ENCODE results near the gene COL23A1.

DNA sequence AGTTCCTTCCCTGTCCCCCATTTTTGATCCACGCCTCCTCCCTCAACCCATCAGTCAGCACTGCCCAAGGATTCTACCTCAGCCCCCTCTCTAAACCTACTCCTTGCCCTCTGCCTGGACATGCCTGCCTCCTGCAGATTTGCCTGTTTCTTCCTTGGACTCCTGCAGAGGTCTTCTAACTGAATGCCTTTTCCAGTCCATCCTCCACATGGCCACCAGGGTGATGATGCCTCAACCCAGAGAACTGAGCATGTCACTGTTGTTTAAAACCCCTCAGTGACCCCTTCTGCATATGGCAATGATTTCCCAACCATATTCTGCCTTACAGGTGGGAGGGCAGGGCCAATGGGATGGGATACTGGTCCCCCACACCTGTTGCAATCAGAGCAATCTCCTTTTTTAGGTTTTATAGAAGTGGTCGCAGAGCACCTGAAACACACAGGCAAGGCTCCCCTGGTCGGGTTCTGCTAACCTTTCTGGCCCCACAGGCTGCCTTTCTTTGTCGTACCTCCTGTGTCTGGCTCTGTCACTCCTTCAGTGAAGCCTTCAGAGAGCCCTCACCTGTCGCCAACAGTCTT lies 366.9 kb downstream of the COL23A1 start:
- TF ChIP-seq, protein P1, sequence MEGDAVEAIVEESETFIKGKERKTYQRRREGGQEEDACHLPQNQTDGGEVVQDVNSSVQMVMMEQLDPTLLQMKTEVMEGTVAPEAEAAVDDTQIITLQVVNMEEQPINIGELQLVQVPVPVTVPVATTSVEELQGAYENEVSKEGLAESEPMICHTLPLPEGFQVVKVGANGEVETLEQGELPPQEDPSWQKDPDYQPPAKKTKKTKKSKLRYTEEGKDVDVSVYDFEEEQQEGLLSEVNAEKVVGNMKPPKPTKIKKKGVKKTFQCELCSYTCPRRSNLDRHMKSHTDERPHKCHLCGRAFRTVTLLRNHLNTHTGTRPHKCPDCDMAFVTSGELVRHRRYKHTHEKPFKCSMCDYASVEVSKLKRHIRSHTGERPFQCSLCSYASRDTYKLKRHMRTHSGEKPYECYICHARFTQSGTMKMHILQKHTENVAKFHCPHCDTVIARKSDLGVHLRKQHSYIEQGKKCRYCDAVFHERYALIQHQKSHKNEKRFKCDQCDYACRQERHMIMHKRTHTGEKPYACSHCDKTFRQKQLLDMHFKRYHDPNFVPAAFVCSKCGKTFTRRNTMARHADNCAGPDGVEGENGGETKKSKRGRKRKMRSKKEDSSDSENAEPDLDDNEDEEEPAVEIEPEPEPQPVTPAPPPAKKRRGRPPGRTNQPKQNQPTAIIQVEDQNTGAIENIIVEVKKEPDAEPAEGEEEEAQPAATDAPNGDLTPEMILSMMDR (IDR thresholded peaks at IDR 0.05): no peak
- TF ChIP-seq POLR2A (IDR thresholded peaks at IDR 0.05; ENCODE audit: low read length) (no peak), EP300 (IDR thresholded peaks at IDR 0.05) (no peak), ZSCAN20 (CRISPR knock-in tag; IDR thresholded peaks at IDR 0.05) (no peak), JUN (IDR thresholded peaks at IDR 0.05) (no peak), ZFP36 (IDR thresholded peaks at IDR 0.05; ENCODE audit: borderline replicate concordance, partially characterized antibody) (no peak), BHLHE40 (IDR thresholded peaks at IDR 0.05; ENCODE audit: low read depth, low read length) (no peak), SREBF2 (IDR thresholded peaks at IDR 0.05) (no peak), KDM1A (IDR thresholded peaks at IDR 0.05; ENCODE audit: low read depth) (no peak), SMC3 (IDR thresholded peaks at IDR 0.05) (no peak)
- TF ChIP-seq, protein P2, sequence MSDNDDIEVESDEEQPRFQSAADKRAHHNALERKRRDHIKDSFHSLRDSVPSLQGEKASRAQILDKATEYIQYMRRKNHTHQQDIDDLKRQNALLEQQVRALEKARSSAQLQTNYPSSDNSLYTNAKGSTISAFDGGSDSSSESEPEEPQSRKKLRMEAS (IDR thresholded peaks at IDR 0.05): no peak
- TF ChIP-seq, protein P3, sequence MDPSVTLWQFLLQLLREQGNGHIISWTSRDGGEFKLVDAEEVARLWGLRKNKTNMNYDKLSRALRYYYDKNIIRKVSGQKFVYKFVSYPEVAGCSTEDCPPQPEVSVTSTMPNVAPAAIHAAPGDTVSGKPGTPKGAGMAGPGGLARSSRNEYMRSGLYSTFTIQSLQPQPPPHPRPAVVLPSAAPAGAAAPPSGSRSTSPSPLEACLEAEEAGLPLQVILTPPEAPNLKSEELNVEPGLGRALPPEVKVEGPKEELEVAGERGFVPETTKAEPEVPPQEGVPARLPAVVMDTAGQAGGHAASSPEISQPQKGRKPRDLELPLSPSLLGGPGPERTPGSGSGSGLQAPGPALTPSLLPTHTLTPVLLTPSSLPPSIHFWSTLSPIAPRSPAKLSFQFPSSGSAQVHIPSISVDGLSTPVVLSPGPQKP (IDR thresholded peaks at IDR 0.05; ENCODE audit: low read depth, low read length): no peak

All from A549 (cell line).